ENCODE results near the gene POPDC3.

DNA sequence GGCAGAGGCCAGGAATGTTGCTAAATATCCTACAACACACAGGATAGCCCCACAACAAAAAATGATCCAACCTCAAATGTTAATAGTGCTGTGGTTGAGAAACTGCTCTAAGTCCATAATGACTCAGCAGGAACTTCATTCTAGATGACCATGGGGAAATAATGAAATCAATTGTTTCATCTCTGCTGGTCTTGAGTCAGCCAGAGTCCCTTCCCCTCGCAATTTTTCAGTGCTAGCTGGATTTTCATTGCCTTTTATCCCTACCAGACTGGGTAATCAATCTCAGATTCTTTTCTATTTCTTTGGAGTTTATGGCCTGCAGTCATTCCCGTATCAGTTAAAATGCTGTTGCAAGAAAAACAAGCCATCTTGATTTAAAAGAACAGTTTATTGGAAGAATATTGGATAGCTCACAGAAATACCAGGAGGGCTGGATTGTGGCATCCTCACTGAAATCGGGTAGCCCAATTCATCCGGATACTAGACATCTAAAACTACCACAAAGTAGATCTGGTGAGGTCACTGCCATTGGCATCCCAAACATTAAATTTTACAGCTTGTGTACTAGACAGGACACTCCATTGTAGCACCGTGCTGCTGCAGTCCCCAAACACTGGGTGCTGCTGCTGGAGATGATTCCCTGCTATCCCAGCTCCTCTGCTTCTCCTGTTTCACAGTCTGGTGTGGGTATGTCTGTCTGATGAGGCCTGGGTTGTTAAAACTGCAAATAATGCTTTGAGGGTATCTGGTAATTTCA is 30.3 kb upstream of the POPDC3 start:
- TF ChIP-seq, protein P1, sequence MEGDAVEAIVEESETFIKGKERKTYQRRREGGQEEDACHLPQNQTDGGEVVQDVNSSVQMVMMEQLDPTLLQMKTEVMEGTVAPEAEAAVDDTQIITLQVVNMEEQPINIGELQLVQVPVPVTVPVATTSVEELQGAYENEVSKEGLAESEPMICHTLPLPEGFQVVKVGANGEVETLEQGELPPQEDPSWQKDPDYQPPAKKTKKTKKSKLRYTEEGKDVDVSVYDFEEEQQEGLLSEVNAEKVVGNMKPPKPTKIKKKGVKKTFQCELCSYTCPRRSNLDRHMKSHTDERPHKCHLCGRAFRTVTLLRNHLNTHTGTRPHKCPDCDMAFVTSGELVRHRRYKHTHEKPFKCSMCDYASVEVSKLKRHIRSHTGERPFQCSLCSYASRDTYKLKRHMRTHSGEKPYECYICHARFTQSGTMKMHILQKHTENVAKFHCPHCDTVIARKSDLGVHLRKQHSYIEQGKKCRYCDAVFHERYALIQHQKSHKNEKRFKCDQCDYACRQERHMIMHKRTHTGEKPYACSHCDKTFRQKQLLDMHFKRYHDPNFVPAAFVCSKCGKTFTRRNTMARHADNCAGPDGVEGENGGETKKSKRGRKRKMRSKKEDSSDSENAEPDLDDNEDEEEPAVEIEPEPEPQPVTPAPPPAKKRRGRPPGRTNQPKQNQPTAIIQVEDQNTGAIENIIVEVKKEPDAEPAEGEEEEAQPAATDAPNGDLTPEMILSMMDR (IDR thresholded peaks at IDR 0.05), result no peak
- TF ChIP-seq POLR2AphosphoS5 (IDR thresholded peaks at IDR 0.05; ENCODE audit: low read depth, low read length) (no peak), SIN3A (IDR thresholded peaks at IDR 0.05; ENCODE audit: borderline replicate concordance, insufficient read depth, low read depth, low read length) (no peak), TCF7L2 (IDR thresholded peaks at IDR 0.05; ENCODE audit: low read depth, low read length) (no peak)
- TF ChIP-seq, protein P2, sequence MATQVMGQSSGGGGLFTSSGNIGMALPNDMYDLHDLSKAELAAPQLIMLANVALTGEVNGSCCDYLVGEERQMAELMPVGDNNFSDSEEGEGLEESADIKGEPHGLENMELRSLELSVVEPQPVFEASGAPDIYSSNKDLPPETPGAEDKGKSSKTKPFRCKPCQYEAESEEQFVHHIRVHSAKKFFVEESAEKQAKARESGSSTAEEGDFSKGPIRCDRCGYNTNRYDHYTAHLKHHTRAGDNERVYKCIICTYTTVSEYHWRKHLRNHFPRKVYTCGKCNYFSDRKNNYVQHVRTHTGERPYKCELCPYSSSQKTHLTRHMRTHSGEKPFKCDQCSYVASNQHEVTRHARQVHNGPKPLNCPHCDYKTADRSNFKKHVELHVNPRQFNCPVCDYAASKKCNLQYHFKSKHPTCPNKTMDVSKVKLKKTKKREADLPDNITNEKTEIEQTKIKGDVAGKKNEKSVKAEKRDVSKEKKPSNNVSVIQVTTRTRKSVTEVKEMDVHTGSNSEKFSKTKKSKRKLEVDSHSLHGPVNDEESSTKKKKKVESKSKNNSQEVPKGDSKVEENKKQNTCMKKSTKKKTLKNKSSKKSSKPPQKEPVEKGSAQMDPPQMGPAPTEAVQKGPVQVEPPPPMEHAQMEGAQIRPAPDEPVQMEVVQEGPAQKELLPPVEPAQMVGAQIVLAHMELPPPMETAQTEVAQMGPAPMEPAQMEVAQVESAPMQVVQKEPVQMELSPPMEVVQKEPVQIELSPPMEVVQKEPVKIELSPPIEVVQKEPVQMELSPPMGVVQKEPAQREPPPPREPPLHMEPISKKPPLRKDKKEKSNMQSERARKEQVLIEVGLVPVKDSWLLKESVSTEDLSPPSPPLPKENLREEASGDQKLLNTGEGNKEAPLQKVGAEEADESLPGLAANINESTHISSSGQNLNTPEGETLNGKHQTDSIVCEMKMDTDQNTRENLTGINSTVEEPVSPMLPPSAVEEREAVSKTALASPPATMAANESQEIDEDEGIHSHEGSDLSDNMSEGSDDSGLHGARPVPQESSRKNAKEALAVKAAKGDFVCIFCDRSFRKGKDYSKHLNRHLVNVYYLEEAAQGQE (IDR thresholded peaks at IDR 0.05; ENCODE audit: insufficient read depth in 1 of 2, low read depth in 2 of 2, low read length in 1 of 2), result no peak

All from Panc1 (cell line).